ENCODE data around the gene MINDY3. TPM values are rescaled to one million over a fixed set of nuclear protein-coding genes. Genes with fewer than 3 reads are reported as not detected.

The MINDY3 gene
- polyA plus RNA-seq, 1 donor (not counting 4 experiments of a cell fraction or from before 2014, with no cell fraction given), result 22.1 TPM

DNA sequence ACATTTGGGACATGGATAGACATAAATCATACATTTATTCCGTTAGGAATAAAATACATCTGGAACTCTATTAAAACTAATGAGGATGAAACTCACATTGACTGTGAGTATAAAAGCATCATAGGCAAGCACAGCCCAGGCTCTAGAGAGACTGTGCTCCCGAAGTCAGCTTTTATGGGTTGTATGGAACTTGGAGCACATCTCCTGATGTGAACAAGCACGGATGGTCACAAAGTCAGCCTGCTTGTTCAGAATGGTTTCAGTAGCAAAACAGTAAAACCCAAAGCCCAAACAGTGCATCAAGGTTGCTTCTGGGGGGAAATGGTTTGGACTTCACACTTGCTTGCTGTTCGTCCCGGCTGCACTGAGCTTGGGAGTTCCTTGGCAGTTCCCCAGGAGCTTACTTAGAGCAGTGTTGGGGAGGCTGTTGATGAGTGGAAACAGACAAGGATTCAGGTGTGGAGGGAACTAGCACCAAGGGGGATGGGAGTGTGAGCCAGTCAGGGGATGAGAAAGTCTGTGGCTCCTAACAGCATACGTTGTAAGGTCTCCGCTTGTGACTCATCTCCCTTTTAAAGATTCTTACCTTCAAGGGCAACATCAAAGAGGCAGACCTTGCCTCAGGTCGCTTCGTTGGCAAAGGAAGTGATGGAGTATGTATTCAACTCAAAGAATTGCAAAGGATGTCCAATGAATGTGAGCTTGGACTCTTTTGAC lies 120.9 kb downstream of the MINDY3 start:
- Histone ChIP-seq H3K4me1 (ENCODE audit: control insufficient read depth, extremely low read depth, insufficient read depth, low read length) (no peaks in the 10 kb centered on the region), H3K4me3 (ENCODE audit: control insufficient read depth in 2 of 3, extremely low read depth in 1 of 3, insufficient read depth in 2 of 3, low read depth in 1 of 3, low read length in 3 of 3) (no peak overlapping the region), H3K9ac (ENCODE audit: control insufficient read depth, extremely low read depth, insufficient read depth, low read length) (no peak overlapping the region), H4K20me1 (ENCODE audit: control insufficient read depth, extremely low read depth, insufficient read depth, low read length) (no peaks in the 10 kb centered on the region), H2AFZ (ENCODE audit: control insufficient read depth, low read length) (no peak overlapping the region), H3K27ac (ENCODE audit: control insufficient read depth, insufficient read depth, low read length) (no peak overlapping the region), H3K9me3 (ENCODE audit: control insufficient read depth, low read depth, low read length) (no peaks in the 10 kb centered on the region), H3K4me2 (ENCODE audit: control insufficient read depth, extremely low read depth, insufficient read depth, low read depth, low read length) (no peak overlapping the region), H3K36me3 (ENCODE audit: control insufficient read depth in 2 of 2, extremely low read depth in 1 of 2, insufficient read depth in 2 of 2, low read length in 2 of 2) (no peaks in the 10 kb centered on the region), H3K9me1 (ENCODE audit: control insufficient read depth, extremely low read depth, insufficient read depth, low read length) (no peaks in the 10 kb centered on the region), H3K79me2 (ENCODE audit: control insufficient read depth, insufficient read depth, low read length) (no peaks in the 10 kb centered on the region), H3K27me3 (ENCODE audit: control insufficient read depth, extremely low read depth, insufficient read depth, low read length) (no peaks in the 10 kb centered on the region)
- dilution Hi-C loops (cut with MboI; ENCODE audit: extremely low pct_ligation_motif_present, low sequenced_read_pairs), result no loop called here
- TF ChIP-seq, protein P1, sequence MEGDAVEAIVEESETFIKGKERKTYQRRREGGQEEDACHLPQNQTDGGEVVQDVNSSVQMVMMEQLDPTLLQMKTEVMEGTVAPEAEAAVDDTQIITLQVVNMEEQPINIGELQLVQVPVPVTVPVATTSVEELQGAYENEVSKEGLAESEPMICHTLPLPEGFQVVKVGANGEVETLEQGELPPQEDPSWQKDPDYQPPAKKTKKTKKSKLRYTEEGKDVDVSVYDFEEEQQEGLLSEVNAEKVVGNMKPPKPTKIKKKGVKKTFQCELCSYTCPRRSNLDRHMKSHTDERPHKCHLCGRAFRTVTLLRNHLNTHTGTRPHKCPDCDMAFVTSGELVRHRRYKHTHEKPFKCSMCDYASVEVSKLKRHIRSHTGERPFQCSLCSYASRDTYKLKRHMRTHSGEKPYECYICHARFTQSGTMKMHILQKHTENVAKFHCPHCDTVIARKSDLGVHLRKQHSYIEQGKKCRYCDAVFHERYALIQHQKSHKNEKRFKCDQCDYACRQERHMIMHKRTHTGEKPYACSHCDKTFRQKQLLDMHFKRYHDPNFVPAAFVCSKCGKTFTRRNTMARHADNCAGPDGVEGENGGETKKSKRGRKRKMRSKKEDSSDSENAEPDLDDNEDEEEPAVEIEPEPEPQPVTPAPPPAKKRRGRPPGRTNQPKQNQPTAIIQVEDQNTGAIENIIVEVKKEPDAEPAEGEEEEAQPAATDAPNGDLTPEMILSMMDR (optimal IDR thresholded peaks at IDR 0.05 in 1 of 3, IDR thresholded peaks at IDR 0.05 in 1 of 3, conservative IDR thresholded peaks at IDR 0.05 in 1 of 3; ENCODE audit: extremely low read depth in 1 of 3, insufficient read depth in 2 of 3, low read length in 3 of 3), result no peak
- no peak for TF ChIP-seq EZH2 (IDR thresholded peaks at IDR 0.05; ENCODE audit: low read length)
- DNase-seq (ENCODE audit: low read depth, low spot score), result no peak
- FAIRE-seq, result no peak

DNA sequence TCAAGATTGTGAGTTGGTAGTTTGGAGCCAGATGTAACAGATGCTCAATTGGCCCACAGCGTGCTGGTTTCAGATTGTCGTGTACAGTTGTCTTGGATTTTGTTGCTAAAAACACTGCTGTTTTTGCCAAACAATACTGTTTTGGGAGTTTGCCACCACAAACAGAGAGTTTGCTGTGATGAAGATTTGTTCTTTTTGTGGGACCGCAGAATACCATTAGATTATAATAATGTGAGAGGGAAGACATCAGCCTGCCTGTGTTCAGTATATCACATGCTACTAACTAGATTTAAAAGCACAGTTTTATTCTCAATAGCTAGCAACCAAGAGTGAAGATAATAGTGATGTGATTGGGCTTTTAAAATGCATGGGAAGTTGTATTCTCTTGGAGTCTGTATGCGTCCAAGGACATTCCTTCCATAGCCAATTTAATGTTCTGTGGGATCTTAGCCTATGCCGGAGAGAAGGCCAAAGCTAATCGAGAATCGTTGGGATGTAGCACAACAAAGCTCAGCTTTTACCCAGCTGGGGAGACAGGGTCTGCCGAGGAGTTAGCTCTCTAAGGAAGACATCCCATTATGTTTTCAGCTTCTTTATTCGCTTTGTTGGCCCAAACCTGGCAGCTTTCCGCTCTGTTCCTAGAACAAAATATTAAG lies 121.9 kb downstream of the MINDY3 start:
- no peak overlapping the region for H3K4me3 ChIP-seq (ENCODE audit: control insufficient read depth in 2 of 3, extremely low read depth in 1 of 3, insufficient read depth in 2 of 3, low read depth in 1 of 3, low read length in 3 of 3)
- DNase-seq (ENCODE audit: low read depth, low spot score) (no peak), FAIRE-seq (no peak)
- H3K79me2 ChIP-seq (ENCODE audit: control insufficient read depth, insufficient read depth, low read length), result no peaks in the 10 kb centered on the region
- H4K20me1 ChIP-seq (ENCODE audit: control insufficient read depth, extremely low read depth, insufficient read depth, low read length), result no peaks in the 10 kb centered on the region
- dilution Hi-C loops (cut with MboI; ENCODE audit: extremely low pct_ligation_motif_present, low sequenced_read_pairs), result no loop called here
- H3K4me2 ChIP-seq (ENCODE audit: control insufficient read depth, extremely low read depth, insufficient read depth, low read depth, low read length), result no peak overlapping the region
- H3K27ac ChIP-seq (ENCODE audit: control insufficient read depth, insufficient read depth, low read length), result no peak overlapping the region
- no peak overlapping the region for H3K9ac ChIP-seq (ENCODE audit: control insufficient read depth, extremely low read depth, insufficient read depth, low read length)
- H3K36me3 ChIP-seq (ENCODE audit: control insufficient read depth in 2 of 2, extremely low read depth in 1 of 2, insufficient read depth in 2 of 2, low read length in 2 of 2), result no peaks in the 10 kb centered on the region
- no peaks in the 10 kb centered on the region for H3K27me3 ChIP-seq (ENCODE audit: control insufficient read depth, extremely low read depth, insufficient read depth, low read length)
- TF ChIP-seq, protein P1 (optimal IDR thresholded peaks at IDR 0.05 in 1 of 3, IDR thresholded peaks at IDR 0.05 in 1 of 3, conservative IDR thresholded peaks at IDR 0.05 in 1 of 3; ENCODE audit: extremely low read depth in 1 of 3, insufficient read depth in 2 of 3, low read length in 3 of 3), result no peak
- no peak for TF ChIP-seq EZH2 (IDR thresholded peaks at IDR 0.05; ENCODE audit: low read length)
- no peaks in the 10 kb centered on the region for H3K4me1 ChIP-seq (ENCODE audit: control insufficient read depth, extremely low read depth, insufficient read depth, low read length)
- H3K9me1 ChIP-seq (ENCODE audit: control insufficient read depth, extremely low read depth, insufficient read depth, low read length), result no peaks in the 10 kb centered on the region
- no peak overlapping the region for H2AFZ ChIP-seq (ENCODE audit: control insufficient read depth, low read length)
- no peaks in the 10 kb centered on the region for H3K9me3 ChIP-seq (ENCODE audit: control insufficient read depth, low read depth, low read length)

All from keratinocyte (primary cell).